IMR-90 (cell line): Measurements from ENCODE around the gene FAXC. TPM values are rescaled to one million over a fixed set of nuclear protein-coding genes. Genes with fewer than 3 reads are reported as not detected.

Source experiments
- ATAC-seq: fragments of 200-7000 bp; cut with Tn5 transposase; 2 replicates; pipeline ENCODE4 v1.9.1; 2020; ENCODE audit warnings: low read depth, mild to moderate bottlenecking, moderate library complexity
- BruUV-seq: library from RNA; stranded (reverse); fragments of 400-500 nt; replicated peaks from 2 replicates; lab custom pipeline; 2021; lab: Mats Ljungman, UMichigan
- CTCF ChIA-PET: fragments of 300-600 bp; formaldehyde crosslinking; extraction: SDS; loops from one replicate; lab custom pipeline; 2021; ENCODE audit warnings: antibody characterized with exemption; lab: Yijun Ruan, JAX
- POLR2A ChIA-PET: fragments of 300-600 bp; sonication (Branson Sonifier 250); formaldehyde crosslinking; loops from one replicate; lab custom pipeline; 2022; ENCODE audit warnings: antibody characterized with exemption; ENCODE audit not compliant: unreplicated experiment; lab: Charles Lee
- DNase-seq: peaks from one replicate; pipeline ENCODE4 v3.0.0; 2013
- H2AFZ ChIP-seq: replicated peaks from 2 replicates; pipeline ENCODE3; 2013; ENCODE audit warnings: low read length, mild to moderate bottlenecking; ENCODE audit not compliant: poor library complexity
- H2AK5ac ChIP-seq: 2 replicates; pipeline ENCODE4 v1.6.1; 2013; ENCODE audit warnings: low read depth, low read length, inconsistent platforms
- H2AK9ac ChIP-seq: replicated peaks from 2 replicates; pipeline ENCODE3; 2013; ENCODE audit warnings: mild to moderate bottlenecking, low read depth, low read length, moderate library complexity; ENCODE audit not compliant: poor library complexity
- H2BK120ac ChIP-seq: 2 replicates; pipeline ENCODE4 v1.6.1; 2013; ENCODE audit warnings: low read depth, low read length, inconsistent platforms
- H2BK15ac ChIP-seq: 3 replicates; pipeline ENCODE4 v1.6.1; 2013; ENCODE audit warnings: low read depth, low read length, inconsistent platforms
- H2BK20ac ChIP-seq: 2 replicates; pipeline ENCODE4 v1.6.1; 2013; ENCODE audit warnings: low read depth, mild to moderate bottlenecking, inconsistent platforms, low read length, moderate library complexity
- H2BK5ac ChIP-seq: 2 replicates; pipeline ENCODE4 v1.6.1; 2013; ENCODE audit warnings: mild to moderate bottlenecking, low read depth, low read length, inconsistent platforms; ENCODE audit not compliant: poor library complexity, severe bottlenecking
- H3K14ac ChIP-seq: replicated peaks from 2 replicates; pipeline ENCODE4 v1.6.1; 2013; ENCODE audit warnings: low read depth, low read length, inconsistent platforms
- H3K18ac ChIP-seq: 2 replicates; pipeline ENCODE4 v1.6.1; 2013; ENCODE audit warnings: low read depth, low read length, control low read depth
- H3K23ac ChIP-seq: 2 replicates; pipeline ENCODE4 v1.6.1; 2013; ENCODE audit warnings: low read depth, low read length, inconsistent platforms
- H3K27ac ChIP-seq: 2 replicates; pipeline ENCODE4 v1.5.1; 2013; ENCODE audit warnings: mild to moderate bottlenecking, control low read depth, low read length; ENCODE audit not compliant: insufficient read depth
- H3K27me3 ChIP-seq: 2 replicates; pipeline ENCODE4 v1.6.1; 2013; ENCODE audit warnings: low read length; ENCODE audit not compliant: control insufficient read depth, insufficient read depth
- H3K36me3 ChIP-seq: 2 replicates; pipeline ENCODE4 v1.6.1; 2013; ENCODE audit warnings: low read length, mixed read lengths; ENCODE audit not compliant: control insufficient read depth, insufficient read depth
- H3K4ac ChIP-seq: 2 replicates; pipeline ENCODE4 v1.6.1; 2013; ENCODE audit warnings: low read depth, low read length, inconsistent platforms
- H3K4me1 ChIP-seq: 2 replicates; pipeline ENCODE4 v1.6.1; 2013; ENCODE audit warnings: low read length, mixed read lengths; ENCODE audit not compliant: control insufficient read depth, insufficient read depth
- H3K4me2 ChIP-seq: 2 replicates; pipeline ENCODE4 v1.6.1; 2013; ENCODE audit warnings: low read depth, mild to moderate bottlenecking, control low read depth, low read length, moderate library complexity
- H3K4me3 ChIP-seq: 2 replicates; pipeline ENCODE4 v1.5.1; 2013; ENCODE audit warnings: low read depth, mild to moderate bottlenecking, control low read depth, low read length, moderate library complexity; ENCODE audit not compliant: insufficient read depth
- H3K56ac ChIP-seq: 2 replicates; pipeline ENCODE4 v1.6.1; 2013; ENCODE audit warnings: low read length, inconsistent platforms; ENCODE audit not compliant: insufficient read depth; ENCODE audit errors: extremely low read depth
- H3K79me1 ChIP-seq, 2 experiments: 2 replicates each; pipeline ENCODE4 v1.6.1; 2013; ENCODE audit warnings: low read length in 2 of 2, inconsistent platforms in 1 of 2, low read depth in 1 of 2
- H3K9ac ChIP-seq: 2 replicates; pipeline ENCODE4 v1.6.1; 2013; ENCODE audit warnings: low read depth, low read length, control low read depth
- H3K9me1 ChIP-seq: 2 replicates; pipeline ENCODE4 v1.6.1; 2013; ENCODE audit warnings: low read length, inconsistent platforms; ENCODE audit not compliant: insufficient read depth
- H3K9me3 ChIP-seq: 2 replicates; pipeline ENCODE4 v1.6.1; 2013; ENCODE audit warnings: low read length; ENCODE audit not compliant: control insufficient read depth, insufficient read depth
- H4K20me1 ChIP-seq: 2 replicates; pipeline ENCODE4 v1.6.1; 2013; ENCODE audit warnings: low read length, inconsistent platforms; ENCODE audit not compliant: insufficient read depth
- H4K5ac ChIP-seq: 2 replicates; pipeline ENCODE4 v1.6.1; 2013; ENCODE audit warnings: mild to moderate bottlenecking, low read depth, low read length, control low read depth
- H4K8ac ChIP-seq, 2 experiments: 2 replicates each; pipeline ENCODE4 v1.6.1; 2013; ENCODE audit warnings: low read depth in 2 of 2, low read length in 2 of 2, control low read depth in 1 of 2, inconsistent platforms in 1 of 2
- H4K91ac ChIP-seq: 2 replicates; pipeline ENCODE4 v1.6.1; 2013; ENCODE audit warnings: low read depth, low read length, inconsistent platforms; ENCODE audit not compliant: insufficient read depth
- BHLHE40 ChIP-seq: fragments of 150-350 bp; IDR thresholded peaks from 2 replicates; pipeline ENCODE4 v1.6.1; 2016; ENCODE audit warnings: mild to moderate bottlenecking, low read depth, low read length
- CEBPB ChIP-seq: IDR thresholded peaks from 2 replicates; pipeline ENCODE4 v1.6.1; 2012; ENCODE audit warnings: low read depth, low read length, improper control_type of control experiment
- CHD1 ChIP-seq: IDR thresholded peaks from 2 replicates; pipeline ENCODE4 v1.6.1; 2012; ENCODE audit warnings: low read depth, low read length, improper control_type of control experiment
- CTCF ChIP-seq: conservative IDR thresholded peaks from 2 replicates; pipeline ENCODE4 v1.5.1; 2012; ENCODE audit warnings: mild to moderate bottlenecking, low read depth, low read length, improper control_type of control experiment
- ELK1 ChIP-seq: fragments of 150-350 bp; IDR thresholded peaks from 2 replicates; pipeline ENCODE4 v1.6.1; 2016; ENCODE audit warnings: low read depth, mild to moderate bottlenecking, low read length, moderate library complexity, borderline replicate concordance
- FOS ChIP-seq: fragments of 150-350 bp; IDR thresholded peaks from 2 replicates; pipeline ENCODE4 v1.6.1; 2016; ENCODE audit warnings: low read depth, low read length
- MAFK ChIP-seq: IDR thresholded peaks from 2 replicates; pipeline ENCODE4 v1.6.1; 2012; ENCODE audit warnings: low read depth, low read length, improper control_type of control experiment
- MAZ ChIP-seq: IDR thresholded peaks from 2 replicates; pipeline ENCODE4 v1.6.1; 2012; ENCODE audit warnings: low read depth, mild to moderate bottlenecking, low read length, improper control_type of control experiment, moderate library complexity, borderline replicate concordance
- MXI1 ChIP-seq: IDR thresholded peaks from 2 replicates; pipeline ENCODE4 v1.6.1; 2012; ENCODE audit warnings: low read depth, mild to moderate bottlenecking, low read length, moderate library complexity, borderline replicate concordance
- NFE2L2 ChIP-seq: fragments of 150-350 bp; IDR thresholded peaks from 2 replicates; pipeline ENCODE4 v1.6.1; 2016; ENCODE audit warnings: low read depth, mild to moderate bottlenecking, low read length
- POLR2A ChIP-seq: IDR thresholded peaks from 2 replicates; pipeline ENCODE4 v1.6.1; 2012; ENCODE audit warnings: mild to moderate bottlenecking, low read depth, low read length
- RAD21 ChIP-seq: IDR thresholded peaks from 2 replicates; pipeline ENCODE4 v1.6.1; 2012; ENCODE audit warnings: low read length, improper control_type of control experiment
- RCOR1 ChIP-seq: IDR thresholded peaks from 2 replicates; pipeline ENCODE4 v1.6.1; 2012; ENCODE audit warnings: mild to moderate bottlenecking, low read length, improper control_type of control experiment; ENCODE audit not compliant: insufficient replicate concordance
- RFX5 ChIP-seq: IDR thresholded peaks from 2 replicates; pipeline ENCODE4 v1.8.0; 2012; ENCODE audit warnings: low read depth, mild to moderate bottlenecking, low read length, moderate library complexity
- SMC3 ChIP-seq: fragments of 150-350 bp; IDR thresholded peaks from 2 replicates; pipeline ENCODE4 v1.6.1; 2016; ENCODE audit warnings: low read depth, mild to moderate bottlenecking, antibody characterized with exemption, low read length, moderate library complexity
- USF2 ChIP-seq: fragments of 150-350 bp; IDR thresholded peaks from 2 replicates; pipeline ENCODE4 v1.6.1; 2017; ENCODE audit warnings: mild to moderate bottlenecking, antibody characterized with exemption, low read length, low read depth
- WGBS, 2 experiments: methylation state at CpG; one replicate each; pipeline versions ENCODE4 v1.1.5 to v1.1.7; 2013; ENCODE audit warnings: missing lambda C conversion rate in 2 of 2; ENCODE audit not compliant: insufficient read length in 1 of 2; ENCODE audit errors: extremely low coverage in 2 of 2; 5-methylcytosine and 5-hydroxymethylcytosine counted together
- dilution Hi-C: fragments of 300-500 bp; cut with HindIII; formaldehyde crosslinking; loops from one replicate; pipeline ENCODE4 v1.14.3; 2018; ENCODE audit warnings: low sequenced_read_pairs; ENCODE audit not compliant: unreplicated experiment
- in situ Hi-C: fragments of 300-500 bp; cut with MboI; formaldehyde crosslinking; loops from 3 replicates; pipeline ENCODE4 v1.14.3; 2019; ENCODE audit warnings: low sequenced_read_pairs, inconsistent platforms, mixed read lengths
- intact Hi-C: fragments of 100-400 bp; cut with micrococcal nuclease; formaldehyde crosslinking; loops from 2 replicates; pipeline ENCODE4 v1.10.0; 2022
- polyA plus RNA-seq, 3 experiments: library from polyadenylated mRNA; depleted of rRNA; stranded (reverse); fragments of >200 nt; gene quantifications; 2 replicates each; pipeline ENCODE4 v1.2.3, GENCODE V29; 2012; ENCODE audit warnings: low replicate concordance in 1 of 3
- total RNA-seq: library from RNA; depleted of rRNA; stranded (reverse); fragments of >200 nt; gene quantifications from 2 replicates; pipeline ENCODE4 v1.2.3, GENCODE V29; 2012

Gene FAXC
- total and polyA plus RNA-seq, 2 of the 4 experiments (the other 2 are of a cell fraction), result 1.1 to 2.7 TPM

GRCh38 chr6:99288668-99289067, 60.8 kb downstream of the FAXC start:
- in situ Hi-C loops, result no loop called here

More at GRCh38 chr6:99288668-99289067, 60.8 kb downstream of the FAXC start:
- ChIA-PET CTCF (no interaction called here), POLR2A (no interaction called here)
- H3K4ac ChIP-seq, result no peak overlapping the region
- peaks cover 3% of the 10 kb centered on the region; the same call in 1 of the 2 replicates for H3K9me1 ChIP-seq
- no peak overlapping the region for H3K14ac ChIP-seq
- H3K18ac ChIP-seq, result no peak overlapping the region
- no peak overlapping the region for H4K91ac ChIP-seq
- no peak overlapping the region for H2AK5ac ChIP-seq
- H4K8ac ChIP-seq, result no peak overlapping the region
- H3K23ac ChIP-seq, result no peak overlapping the region
- dilution Hi-C loops, result no loop called here
- H3K27ac ChIP-seq, result no peak overlapping the region
- no peak overlapping the region for H4K5ac ChIP-seq
- H3K4me3 ChIP-seq, result no peak overlapping the region
- H2AFZ ChIP-seq, result no peak overlapping the region
- H3K79me1 ChIP-seq, result no peaks in the 10 kb centered on the region
- H3K4me1 ChIP-seq, result no peaks in the 10 kb centered on the region
- no peak for TF ChIP-seq RAD21
- TF ChIP-seq SMC3, result no peak
- no peak for TF ChIP-seq NFE2L2
- no peak for TF ChIP-seq FOS
- TF ChIP-seq CTCF, result no peak
- TF ChIP-seq MAZ, result no peak
- TF ChIP-seq CEBPB, result no peak
- no peak for TF ChIP-seq POLR2A
- TF ChIP-seq ELK1, result no peak
- no peak for TF ChIP-seq MXI1
- no peak for TF ChIP-seq RFX5
- TF ChIP-seq USF2, result no peak
- TF ChIP-seq RCOR1, result no peak
- no peak for TF ChIP-seq BHLHE40
- TF ChIP-seq MAFK, result no peak
- TF ChIP-seq CHD1, result no peak
- no peaks in the 10 kb centered on the region for H3K36me3 ChIP-seq
- H3K27me3 ChIP-seq, result no peaks in the 10 kb centered on the region
- no peak overlapping the region for H2AK9ac ChIP-seq
- no peak for ATAC-seq
- H2BK15ac ChIP-seq, result no peak overlapping the region
- 57% methylated on average over 1 of the region's 4 CpGs; no CpG with 5 or more reads in 1 of the 2 experiments for WGBS, 2 experiments
- no peak overlapping the region for H2BK120ac ChIP-seq
- H3K9me3 ChIP-seq, result no peaks in the 10 kb centered on the region
- no peak overlapping the region for H3K9ac ChIP-seq
- no peak overlapping the region for H3K56ac ChIP-seq
- H4K20me1 ChIP-seq, result no peaks in the 10 kb centered on the region
- intact Hi-C loops, result loop anchor here (10.0 kb wide), 1 partner anchor 456 kb away; no protein-coding TSS in a partner anchor
- BruUV-seq, result no TSS peak
- H2BK5ac ChIP-seq, result no peak overlapping the region
- no peak overlapping the region for H3K4me2 ChIP-seq
- no peak for DNase-seq
- H2BK20ac ChIP-seq, result no peak overlapping the region
